Measurements from ENCODE around the gene PRDM16.
"Not testable (repeated sequence)": the region's sequence is repeated elsewhere in the genome, so short reads cannot be mapped to it uniquely, and the experiment has no call there.

Gene PRDM16

GRCh38 chr1:3084726-3085125 is 15.7 kb downstream of the PRDM16 start:
- DNase-seq = no peak

GRCh38 chr1:3085721-3086120 is 16.7 kb downstream of the PRDM16 start:
- no peak for DNase-seq

- no peak for DNase-seq
Observed at GRCh38 chr1:3086272-3086974, 17.4 kb downstream of the PRDM16 start.

- no peak for DNase-seq
Observed at GRCh38 chr1:3087049-3087448, 18.0 kb downstream of the PRDM16 start.

- DNase-seq = not testable (repeated sequence)
Observed at GRCh38 chr1:3087946-3088668, 19.1 kb downstream of the PRDM16 start.

- DNase-seq = no peak
Observed at GRCh38 chr1:3089490-3089889, 20.5 kb downstream of the PRDM16 start.

GRCh38 chr1:3091334-3091733 is 22.3 kb downstream of the PRDM16 start:
- DNase-seq = no peak

- DNase-seq = no peak
Observed at GRCh38 chr1:3092530-3092929, 23.5 kb downstream of the PRDM16 start.

GRCh38 chr1:3093898-3094626 is 25.1 kb downstream of the PRDM16 start:
- no peak for DNase-seq

- DNase-seq = no peak
Observed at GRCh38 chr1:3094863-3095780, 26.1 kb downstream of the PRDM16 start.

- no peak for DNase-seq
Observed at GRCh38 chr1:3096345-3096744, 27.3 kb downstream of the PRDM16 start.

GRCh38 chr1:3097231-3097630 is 28.2 kb downstream of the PRDM16 start:
- no peak for DNase-seq

- DNase-seq = no peak
Observed at GRCh38 chr1:3097861-3098260, 28.9 kb downstream of the PRDM16 start.

GRCh38 chr1:3099861-3100260 is 30.9 kb downstream of the PRDM16 start:
- DNase-seq = no peak

- no peak for DNase-seq
Observed at GRCh38 chr1:3101124-3101939, 32.3 kb downstream of the PRDM16 start.

GRCh38 chr1:3102641-3103040 is 33.6 kb downstream of the PRDM16 start:
- no peak for DNase-seq

- DNase-seq = no peak
Observed at GRCh38 chr1:3103967-3104677, 35.1 kb downstream of the PRDM16 start.

- no peak for DNase-seq
Observed at GRCh38 chr1:3105167-3105863, 36.3 kb downstream of the PRDM16 start.

- no peak for DNase-seq
Observed at GRCh38 chr1:3106216-3106615, 37.2 kb downstream of the PRDM16 start.

- DNase-seq = no peak
Observed at GRCh38 chr1:3107201-3107600, 38.2 kb downstream of the PRDM16 start.

GRCh38 chr1:3109355-3109754 is 40.4 kb downstream of the PRDM16 start:
- no peak for DNase-seq

All from CD4-positive, alpha-beta T cell treated with Interleukin-4 for 1 hour (primary cell).